ENCODE measurements around the gene HS3ST4.

DNA sequence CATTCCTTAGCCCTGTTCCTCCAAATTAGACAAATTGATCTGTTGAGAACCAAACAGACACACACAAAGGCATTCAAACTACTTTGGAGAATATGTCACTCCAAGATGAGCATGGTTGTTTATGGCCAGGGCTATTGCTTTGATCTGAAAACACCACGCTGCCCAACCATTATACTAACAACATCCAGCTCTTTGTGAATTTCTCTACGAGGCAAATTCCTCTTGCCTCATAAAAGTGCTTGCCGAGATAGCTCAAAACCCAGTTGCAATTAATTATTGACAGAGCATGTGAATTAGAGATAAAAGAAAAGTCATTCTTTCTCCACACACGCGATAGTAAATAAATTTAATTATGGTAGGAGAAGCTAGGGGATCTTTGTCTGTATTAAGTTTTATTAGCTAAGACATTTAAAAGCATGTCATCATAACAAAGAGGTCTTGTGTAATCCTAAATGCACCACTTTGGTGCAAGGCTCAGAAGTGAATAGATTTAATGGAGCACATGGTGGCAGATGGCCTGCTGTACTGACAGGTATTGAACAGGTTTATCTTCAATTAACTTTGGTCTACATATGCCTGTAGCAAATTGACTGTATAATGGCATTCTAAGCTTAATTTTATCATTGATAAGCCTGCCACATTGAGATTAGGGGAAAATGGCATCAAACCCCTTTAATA lies 441.8 kb downstream of the HS3ST4 start:
- TF ChIP-seq SUZ12 (IDR thresholded peaks at IDR 0.05; ENCODE audit: extremely low read depth, insufficient read depth, insufficient read length) (no peak), ZNF274 (IDR thresholded peaks at IDR 0.05; ENCODE audit: low read depth, low read length) (no peak), YY1 (IDR thresholded peaks at IDR 0.05; ENCODE audit: insufficient read depth, insufficient read length) (no peak)

All from NT2/D1 (cell line).